Thoracic aorta (tissue), 2 donors: Measurements from ENCODE around the gene ACACA. TPM values are rescaled to one million over a fixed set of nuclear protein-coding genes. Genes with fewer than 3 reads are reported as not detected.

Source experiments
- ATAC-seq: fragments of 150-250 bp; one replicate; pipeline ENCODE4 v1.8.0; 2017; ENCODE audit warnings: low read depth; ENCODE audit not compliant: insufficient number of reproducible peaks, low FRiP score
- DNase-seq: peaks from one replicate; pipeline ENCODE4 v3.0.0-alpha.2; 2020; ENCODE audit warnings: low spot score
- H3K27ac ChIP-seq, 2 donors: fragments of 200-600 bp; sonication (generic); 1 replicate in 1 of 2; 2 replicates in 1 of 2; pipeline ENCODE4 v1.5.1; 2016; ENCODE audit warnings: mild to moderate bottlenecking in 2 of 2, moderate library complexity in 2 of 2
- H3K27me3 ChIP-seq: fragments of 200-600 bp; sonication (generic); replicated peaks from 2 replicates; pipeline ENCODE4 v1.6.0; 2016; ENCODE audit warnings: mild to moderate bottlenecking; ENCODE audit not compliant: insufficient read depth
- H3K36me3 ChIP-seq: fragments of 200-600 bp; sonication (generic); one replicate; pipeline ENCODE4 v1.5.1; 2016
- H3K4me1 ChIP-seq, 2 donors: fragments of 200-600 bp; sonication (generic); 1 replicate in 1 of 2; 2 replicates in 1 of 2; pipeline versions ENCODE4 v1.5.1 to v1.6.0; 2016; ENCODE audit warnings: low read depth in 2 of 2, mild to moderate bottlenecking in 1 of 2; ENCODE audit not compliant: control insufficient read depth in 1 of 2
- H3K4me3 ChIP-seq: fragments of 200-600 bp; sonication (generic); 2 replicates; pipeline ENCODE4 v1.5.1; 2016; ENCODE audit warnings: mild to moderate bottlenecking
- H3K9me3 ChIP-seq: fragments of 200-600 bp; sonication (generic); 2 replicates; pipeline ENCODE4 v1.5.1; 2016
- CTCF ChIP-seq: fragments of 200-600 bp; sonication (generic); IDR thresholded peaks from one replicate; pipeline ENCODE4 v1.5.1; 2019; ENCODE audit warnings: antibody characterized with exemption
- total RNA-seq, 2 donors: library from RNA; depleted of rRNA; stranded (reverse); fragments of >200 nt; gene quantifications; one replicate each; pipeline versions ENCODE4 v1.1.0 to v1.2.3, GENCODE V29; 2016

ACACA gene
- total RNA-seq, 2 donors from 2014 or later: 20.7 to 34.0 TPM

GRCh38 chr17:37109106-37109505 lies 297.5 kb downstream of the ACACA start:
- Histone ChIP-seq H3K27me3 (no peaks in the 10 kb centered on the region), H3K9me3 (no peaks in the 10 kb centered on the region), H3K27ac (no peak overlapping the region), H3K4me1 (peaks cover 0 to 9% of the 10 kb centered on the region in 2 donors), H3K36me3 (peaks cover 14% of the 10 kb centered on the region), H3K4me3 (no peak overlapping the region)
- no peak for TF ChIP-seq CTCF
- DNase-seq (no peak), ATAC-seq (no peak)

DNA sequence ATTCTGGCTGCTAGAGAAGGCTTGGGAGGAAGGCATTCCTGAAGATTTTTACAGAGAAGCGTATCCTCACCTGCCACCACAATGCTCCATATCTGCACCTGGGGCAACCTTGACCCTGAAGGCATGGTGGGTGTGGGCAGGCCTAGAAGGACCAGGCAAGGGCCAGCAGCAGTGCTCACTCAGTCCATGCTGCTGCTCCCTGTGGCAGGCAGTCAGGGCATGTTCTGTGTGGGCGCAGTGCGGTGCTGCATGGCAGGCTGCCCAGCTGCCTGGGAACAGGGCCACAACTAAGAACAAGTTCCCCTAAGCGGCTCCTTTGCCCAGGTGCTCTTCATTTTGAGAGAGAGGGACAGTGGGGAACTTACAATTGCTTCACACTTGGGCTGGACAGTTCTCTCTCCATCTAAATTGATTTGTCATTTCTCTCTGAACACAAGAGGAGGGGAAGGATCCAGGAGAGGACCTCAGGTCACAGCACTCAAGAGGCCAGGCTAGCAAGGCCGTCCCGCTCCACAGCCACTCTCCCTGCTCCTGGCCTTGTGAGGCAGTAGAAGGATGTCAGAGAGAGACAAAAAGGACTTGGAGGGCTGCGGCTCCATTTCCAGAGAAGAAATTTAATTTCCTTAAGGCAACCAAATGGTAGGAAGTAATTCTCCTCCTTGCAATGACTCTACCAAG lies 299.1 kb downstream of the ACACA start:
- ATAC-seq: no peak
- H3K4me3 ChIP-seq: no peak overlapping the region
- TF ChIP-seq CTCF: no peak
- H3K27me3 ChIP-seq: no peaks in the 10 kb centered on the region
- H3K36me3 ChIP-seq: peaks cover 10% of the 10 kb centered on the region
- H3K27ac ChIP-seq: no peak overlapping the region
- H3K9me3 ChIP-seq: no peaks in the 10 kb centered on the region
- no peak for DNase-seq
- H3K4me1 ChIP-seq: peaks cover 0 to 9% of the 10 kb centered on the region in 2 donors

GRCh38 chr17:37106049-37106448 lies 300.6 kb downstream of the ACACA start:
- ATAC-seq (no peak), DNase-seq (no peak)
- no peak overlapping the region for H3K27ac ChIP-seq
- H3K27me3 ChIP-seq: no peaks in the 10 kb centered on the region
- H3K9me3 ChIP-seq: no peaks in the 10 kb centered on the region
- peaks cover 0 to 9% of the 10 kb centered on the region in 2 donors for H3K4me1 ChIP-seq
- no peak overlapping the region for H3K4me3 ChIP-seq
- no peak for TF ChIP-seq CTCF
- H3K36me3 ChIP-seq: peaks cover 8% of the 10 kb centered on the region

DNA sequence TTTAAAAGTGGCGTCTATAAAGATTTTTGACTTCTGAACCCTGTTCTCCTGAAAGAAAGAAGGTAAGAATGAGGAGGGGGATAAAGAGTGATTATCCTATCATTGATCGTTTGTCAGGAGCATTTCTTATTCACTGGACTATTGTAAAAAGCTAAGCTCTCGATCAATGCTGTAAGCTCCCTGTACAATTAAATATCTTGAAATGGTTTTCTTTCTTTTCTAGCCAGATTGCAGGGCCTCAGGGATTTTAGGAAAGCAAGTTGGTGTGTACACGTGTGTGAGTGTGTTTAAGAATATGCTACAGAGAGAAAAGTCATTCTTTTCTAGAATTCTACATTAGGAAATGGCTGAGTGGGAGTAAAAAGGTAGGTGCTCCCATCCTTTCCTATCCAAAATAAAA lies 303.4 kb downstream of the ACACA start:
- DNase-seq (no peak), ATAC-seq (no peak)
- Histone ChIP-seq H3K4me3 (no peak overlapping the region), H3K36me3 (peaks cover 8% of the 10 kb centered on the region), H3K9me3 (no peaks in the 10 kb centered on the region), H3K27me3 (no peaks in the 10 kb centered on the region), H3K27ac (no peak overlapping the region), H3K4me1 (peaks cover 0 to 9% of the 10 kb centered on the region in 2 donors)
- TF ChIP-seq CTCF: no peak

DNA sequence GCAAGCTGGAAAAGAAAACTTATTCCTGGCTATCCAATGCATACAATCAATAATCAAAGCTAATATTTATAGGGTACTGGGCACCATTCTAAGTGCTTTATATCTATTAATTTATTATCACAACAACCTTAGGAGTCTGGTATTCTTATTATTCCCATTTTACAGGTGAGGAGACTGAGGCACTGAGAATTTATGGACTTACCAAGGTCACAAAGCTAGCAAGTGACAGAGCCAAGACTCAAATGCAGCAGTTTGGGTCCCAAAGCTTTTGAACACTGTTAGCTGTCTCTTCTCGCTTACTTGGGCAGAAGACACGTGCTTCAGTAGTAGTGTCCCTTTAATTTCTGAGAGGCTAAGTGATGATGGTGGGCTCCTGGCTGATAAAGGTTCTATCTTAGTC lies 305.3 kb downstream of the ACACA start:
- Histone ChIP-seq H3K27me3 (no peaks in the 10 kb centered on the region), H3K4me1 (no peaks in the 10 kb centered on the region), H3K4me3 (no peak overlapping the region), H3K9me3 (no peaks in the 10 kb centered on the region), H3K36me3 (peaks cover 19% of the 10 kb centered on the region), H3K27ac (no peak overlapping the region)
- no peak for TF ChIP-seq CTCF
- no peak for DNase-seq
- ATAC-seq: no peak
